8988T (cell line): ENCODE results near the gene KCNT1.

Source experiments
- DNase-seq: peaks from one replicate; pipeline ENCODE4 v3.0.0; 2011

Gene KCNT1

GRCh38 chr9:135825435-135826187 is 123.6 kb downstream of the KCNT1 start:
- no peak for DNase-seq

GRCh38 chr9:135826188-135826545 is 124.2 kb downstream of the KCNT1 start:
- no peak for DNase-seq

- DNase-seq, result no peak
These were observed 125.3 kb downstream of the KCNT1 start for GRCh38 chr9:135827301-135827700.

GRCh38 chr9:135827866-135828580 is 126.0 kb downstream of the KCNT1 start:
- DNase-seq, result no peak

GRCh38 chr9:135828656-135829055 is 126.7 kb downstream of the KCNT1 start:
- no peak for DNase-seq

- DNase-seq, result no peak
These were observed 128.5 kb downstream of the KCNT1 start for GRCh38 chr9:135830496-135830895.

- no peak for DNase-seq
These were observed 131.9 kb downstream of the KCNT1 start for GRCh38 chr9:135833864-135834263.

- no peak for DNase-seq
These were observed 133.1 kb downstream of the KCNT1 start for GRCh38 chr9:135835131-135835530.

GRCh38 chr9:135839516-135839915 is 137.5 kb downstream of the KCNT1 start:
- DNase-seq, result no peak

GRCh38 chr9:135840107-135840506 is 138.1 kb downstream of the KCNT1 start:
- DNase-seq, result no peak

GRCh38 chr9:135840539-135840938 is 138.6 kb downstream of the KCNT1 start:
- no peak for DNase-seq
